Heart left ventricle (tissue), 16 donors: Measurements from ENCODE around the gene RAD51B. TPM values are rescaled to one million over a fixed set of nuclear protein-coding genes. Genes with fewer than 3 reads are reported as not detected.

Experiments used
- ATAC-seq, 4 donors: fragments of 200-7000 bp; cut with Tn5 transposase; one replicate each; pipeline ENCODE4 v1.9.1; 2020 to 2022; ENCODE audit warnings: moderate library complexity in 4 of 4, mild to moderate bottlenecking in 3 of 4, moderate number of reproducible peaks in 1 of 4
- DNase-seq, 5 donors: peaks; one replicate each; pipeline ENCODE4 v3.0.0-alpha.2; 2020
- H3K27ac ChIP-seq, 12 donors: fragments of 200-600 bp; sonication (generic) in 4 of 12; one replicate each; pipeline versions ENCODE4 v1.5.0 to v1.8.0; 2016 to 2022; ENCODE audit warnings: mild to moderate bottlenecking in 2 of 12
- H3K27me3 ChIP-seq, 9 donors: fragments of 200-600 bp; sonication (generic) in 2 of 9; one replicate each; pipeline versions ENCODE4 v1.5.1 to v1.8.0; 2016 to 2022; ENCODE audit warnings: mild to moderate bottlenecking in 3 of 9
- H3K36me3 ChIP-seq, 9 donors: fragments of 200-600 bp; sonication (generic) in 2 of 9; one replicate each; pipeline versions ENCODE4 v1.5.0 to v1.8.0; 2018 to 2022; ENCODE audit warnings: mild to moderate bottlenecking in 2 of 9
- H3K4me1 ChIP-seq, 12 donors: fragments of 200-600 bp; sonication (generic) in 4 of 12; one replicate each; pipeline versions ENCODE4 v1.5.0 to v1.8.0; 2016 to 2022; ENCODE audit warnings: mild to moderate bottlenecking in 3 of 12
- H3K4me3 ChIP-seq, 12 donors: fragments of 200-600 bp; sonication (generic) in 4 of 12; one replicate each; pipeline versions ENCODE4 v1.5.0 to v1.8.0; 2017 to 2022; ENCODE audit warnings: mild to moderate bottlenecking in 9 of 12, moderate library complexity in 4 of 12
- H3K9me3 ChIP-seq, 12 donors: fragments of 200-600 bp; sonication (generic) in 4 of 12; one replicate each; pipeline versions ENCODE4 v1.5.0 to v1.8.0; 2016 to 2022; ENCODE audit warnings: mild to moderate bottlenecking in 1 of 12
- POLR2A ChIP-seq, 2 donors: fragments of 450-650 bp; IDR thresholded peaks; one replicate each; pipeline ENCODE4 v1.6.1; 2017; ENCODE audit warnings: antibody characterized with exemption in 2 of 2, mild to moderate bottlenecking in 2 of 2, moderate library complexity in 2 of 2
- WGBS, 4 donors: extraction: QIAGEN DNeasy Blood & Tissue Kit in 2 of 4; methylation state at CpG; one replicate each; pipeline versions ENCODE4 v1.1.5 to v1.1.7; 2013 to 2018; 5-methylcytosine and 5-hydroxymethylcytosine counted together
- intact Hi-C, 10 donors: fragments of 100-400 bp; cut with DNase I; formaldehyde crosslinking; loops; one replicate each; pipeline versions ENCODE4 v1.11.1 to v1.14.2; 2022
- polyA plus RNA-seq, 2 donors: library from polyadenylated mRNA; stranded (reverse); fragments of 200-250 nt; gene quantifications; one replicate each; pipeline ENCODE4 v1.2.3, GENCODE V29; 2013
- total RNA-seq, 9 donors: library from RNA; depleted of rRNA in 2 of 9; stranded (reverse); fragments of >200 nt in 2 of 9; fragmentation: NEBNext Ultra II Directional in 3 of 9; extraction: Animal tissue kit (Norgen Biotek cat#: 25700) in 3 of 9; gene quantifications; one replicate each; pipeline versions ENCODE4 v1.1.0 to v1.2.4, GENCODE V29; 2016 to 2023
- TF ChIP-seq, protein P1 (sequence below), 12 donors: fragments of 200-600 bp; sonication (generic) in 4 of 12; IDR thresholded peaks; one replicate each; pipeline versions ENCODE4 v1.5.0 to v1.8.0; 2018 to 2022; ENCODE audit warnings: antibody characterized with exemption in 12 of 12, mild to moderate bottlenecking in 5 of 12
- donor health status: ischemic (EF 13 %, LVEDD 7.1; RV severe dilation, severe dysfunction).
- donor health status: healthy with polysubstance abuse.
- donor health status: DM: no; HTN: yes; CAD: no.
- donor health status: DM: no; HTN: no; CAD: no.
- donor health status: ischemic (EF 25% LVEDD 6.9; RV normal size, moderate dysfunction).
- donor health status: ischemic (EF 25% LVEDD 5.7; RV mildly dilated, moderate dysfunction).
- donor health status: healthy.
- donor health status: DM: yes; HTN: yes; CAD: no.
- donor health status: ischemic (EF 35%, LVEDD 5.7; RV mildly dilated, moderate dysfunction).
- donor health status: nonischemic (EF 11% LVEDD 7.7; RV severe dilation, severe dysfunction).
- donor health status: DM: yes; HTN: yes; CAD: no.
- donor health status: PGD.
- donor health status: ischemic (EF 29% LVEDD 5.4; RV normal size, mild dysfunction).
- donor health status: nonischemic (EF 23%, LVEDD 6.1; RV moderate dilation, normal function).

RAD51B gene
- total and polyA plus RNA-seq, 11 donors, result 1.3 to 11.3 (median 3.2) TPM

- DNase-seq (no peak), ATAC-seq (no peak)
- peak overlapping the region; percentile 33 to 88 (median 77) for H3K27ac ChIP-seq
- intact Hi-C loops, result loop anchor here in 3 of 10 donors (5.0 to 10.0 kb wide), 4 partner anchors 91 to 421 kb away; no protein-coding TSS in a partner anchor
- no peaks in the 10 kb centered on the region for H3K36me3 ChIP-seq
- H3K4me3 ChIP-seq, result no peak overlapping the region
- H3K9me3 ChIP-seq, result peaks cover 0 to 4% (median 0%) of the 10 kb centered on the region in 12 donors
- TF ChIP-seq, protein P1, sequence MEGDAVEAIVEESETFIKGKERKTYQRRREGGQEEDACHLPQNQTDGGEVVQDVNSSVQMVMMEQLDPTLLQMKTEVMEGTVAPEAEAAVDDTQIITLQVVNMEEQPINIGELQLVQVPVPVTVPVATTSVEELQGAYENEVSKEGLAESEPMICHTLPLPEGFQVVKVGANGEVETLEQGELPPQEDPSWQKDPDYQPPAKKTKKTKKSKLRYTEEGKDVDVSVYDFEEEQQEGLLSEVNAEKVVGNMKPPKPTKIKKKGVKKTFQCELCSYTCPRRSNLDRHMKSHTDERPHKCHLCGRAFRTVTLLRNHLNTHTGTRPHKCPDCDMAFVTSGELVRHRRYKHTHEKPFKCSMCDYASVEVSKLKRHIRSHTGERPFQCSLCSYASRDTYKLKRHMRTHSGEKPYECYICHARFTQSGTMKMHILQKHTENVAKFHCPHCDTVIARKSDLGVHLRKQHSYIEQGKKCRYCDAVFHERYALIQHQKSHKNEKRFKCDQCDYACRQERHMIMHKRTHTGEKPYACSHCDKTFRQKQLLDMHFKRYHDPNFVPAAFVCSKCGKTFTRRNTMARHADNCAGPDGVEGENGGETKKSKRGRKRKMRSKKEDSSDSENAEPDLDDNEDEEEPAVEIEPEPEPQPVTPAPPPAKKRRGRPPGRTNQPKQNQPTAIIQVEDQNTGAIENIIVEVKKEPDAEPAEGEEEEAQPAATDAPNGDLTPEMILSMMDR (IDR thresholded peaks at IDR 0.05), result no peak
- TF ChIP-seq POLR2A (IDR thresholded peaks at IDR 0.05), result no peak
- H3K27me3 ChIP-seq, result no peaks in the 10 kb centered on the region
- H3K4me1 ChIP-seq, result peaks cover 0 to 74% (median 23%) of the 10 kb centered on the region in 12 donors
- 83 to 95% (median 86%) methylated on average over 2 of the region's 2 CpGs for WGBS, 4 donors
Measured at GRCh38 chr14:68376067-68376779, 556.6 kb downstream of the RAD51B start.

DNA sequence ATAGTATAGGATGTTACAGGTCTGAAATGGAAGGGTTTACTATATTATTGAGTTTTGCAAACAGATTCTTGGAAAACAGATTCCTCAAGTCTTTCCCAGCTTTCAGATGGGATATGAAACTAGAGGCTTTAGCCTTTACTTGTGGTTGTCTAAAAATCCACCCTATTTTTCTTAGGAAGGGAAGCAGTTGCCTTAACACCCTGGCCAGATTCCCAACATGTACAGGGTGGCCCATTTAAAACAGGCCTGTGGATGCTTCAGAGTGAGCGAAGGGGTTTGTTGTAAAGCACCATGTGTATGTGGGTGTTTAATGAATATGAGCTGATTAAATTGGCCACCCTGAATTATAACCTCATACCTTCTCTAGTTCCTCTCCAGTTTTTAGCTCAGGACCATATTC is 557.4 kb downstream of the RAD51B start:
- no peak overlapping the region for H3K4me3 ChIP-seq
- WGBS, 4 donors, result 66 to 76% (median 70%) methylated on average over 1 of the region's 1 CpG
- ATAC-seq (peak in 2 of 4 donors; percentile 52 to 53), DNase-seq (no peak)
- H3K4me1 ChIP-seq, result peaks cover 0 to 74% (median 23%) of the 10 kb centered on the region in 12 donors
- peak overlapping the region; percentile 33 to 88 (median 77) for H3K27ac ChIP-seq
- intact Hi-C loops, result loop anchor here in 3 of 10 donors (5.0 to 10.0 kb wide), 4 partner anchors 92 to 420 kb away; no protein-coding TSS in a partner anchor
- peaks cover 0 to 4% (median 0%) of the 10 kb centered on the region in 12 donors for H3K9me3 ChIP-seq
- H3K27me3 ChIP-seq, result no peaks in the 10 kb centered on the region
- no peaks in the 10 kb centered on the region for H3K36me3 ChIP-seq
- TF ChIP-seq, protein P1 (IDR thresholded peaks at IDR 0.05), result no peak
- no peak for TF ChIP-seq POLR2A (IDR thresholded peaks at IDR 0.05)

- peaks cover 0 to 4% (median 0%) of the 10 kb centered on the region in 12 donors for H3K9me3 ChIP-seq
- peaks cover 0 to 77% (median 23%) of the 10 kb centered on the region in 12 donors for H3K4me1 ChIP-seq
- DNase-seq, result peak; percentile 56 to 80 (median 74)
- peak overlapping the region; percentile 33 to 88 (median 77) for H3K27ac ChIP-seq
- no peaks in the 10 kb centered on the region for H3K36me3 ChIP-seq
- peak; percentile 68 to 95 (median 92) for ATAC-seq
- no peak overlapping the region for H3K4me3 ChIP-seq
- no peaks in the 10 kb centered on the region for H3K27me3 ChIP-seq
- intact Hi-C loops, result loop anchor here in 3 of 10 donors (5.0 to 10.0 kb wide), 4 partner anchors 93 to 420 kb away; no protein-coding TSS in a partner anchor
- WGBS, 4 donors, result 42 to 52% (median 44%) methylated on average over 8 of the region's 8 CpGs
- no peak for TF ChIP-seq POLR2A (IDR thresholded peaks at IDR 0.05)
- TF ChIP-seq, protein P1 (IDR thresholded peaks at IDR 0.05), result no peak
Measured at GRCh38 chr14:68377459-68377858, 557.9 kb downstream of the RAD51B start.
